ENCODE data around the gene SNAPC4.

The SNAPC4 gene

GRCh38 chr9:136394312-136395019, 5.5 kb downstream of the SNAPC4 start:
- H3K27me3 Mint-ChIP-seq (ENCODE audit: low read depth) = no peaks in the 10 kb centered on the region
- TF ChIP-seq CTCF (IDR thresholded peaks at IDR 0.05; ENCODE audit: unreplicated experiment in 3 of 3) = no peak
- H3K9me3 Mint-ChIP-seq = no peaks in the 10 kb centered on the region
- no peak overlapping the region for H3K27ac Mint-ChIP-seq
- H3K36me3 Mint-ChIP-seq (ENCODE audit: low read depth) = peaks cover 37% of the 10 kb centered on the region
- H3K4me3 Mint-ChIP-seq = no peak overlapping the region
- peaks cover 9% of the 10 kb centered on the region for H3K4me1 Mint-ChIP-seq

GRCh38 chr9:136393531-136393930, 6.4 kb downstream of the SNAPC4 start:
- no peaks in the 10 kb centered on the region for H3K27me3 Mint-ChIP-seq (ENCODE audit: low read depth)
- H3K4me3 Mint-ChIP-seq = no peak overlapping the region
- no peak overlapping the region for H3K27ac Mint-ChIP-seq
- no peak for TF ChIP-seq CTCF (IDR thresholded peaks at IDR 0.05; ENCODE audit: unreplicated experiment in 3 of 3)
- H3K36me3 Mint-ChIP-seq (ENCODE audit: low read depth) = peaks cover 42% of the 10 kb centered on the region
- H3K4me1 Mint-ChIP-seq = peaks cover under 1% of the 10 kb centered on the region
- H3K9me3 Mint-ChIP-seq = no peaks in the 10 kb centered on the region

- no peaks in the 10 kb centered on the region for H3K9me3 Mint-ChIP-seq
- no peak overlapping the region for H3K27ac Mint-ChIP-seq
- H3K4me3 Mint-ChIP-seq = no peak overlapping the region
- H3K4me1 Mint-ChIP-seq = no peaks in the 10 kb centered on the region
- TF ChIP-seq CTCF (IDR thresholded peaks at IDR 0.05; ENCODE audit: unreplicated experiment in 3 of 3) = no peak
- H3K36me3 Mint-ChIP-seq (ENCODE audit: low read depth) = peaks cover 46% of the 10 kb centered on the region
- H3K27me3 Mint-ChIP-seq (ENCODE audit: low read depth) = no peaks in the 10 kb centered on the region
Observed at GRCh38 chr9:136392538-136393449, 7.2 kb downstream of the SNAPC4 start.

GRCh38 chr9:136391737-136392537, 8.0 kb downstream of the SNAPC4 start:
- H3K4me3 Mint-ChIP-seq = no peak overlapping the region
- H3K4me1 Mint-ChIP-seq = no peaks in the 10 kb centered on the region
- H3K27ac Mint-ChIP-seq = no peak overlapping the region
- peaks cover 48% of the 10 kb centered on the region for H3K36me3 Mint-ChIP-seq (ENCODE audit: low read depth)
- no peaks in the 10 kb centered on the region for H3K9me3 Mint-ChIP-seq
- H3K27me3 Mint-ChIP-seq (ENCODE audit: low read depth) = no peaks in the 10 kb centered on the region
- TF ChIP-seq CTCF (IDR thresholded peaks at IDR 0.05; ENCODE audit: unreplicated experiment in 3 of 3) = no peak

GRCh38 chr9:136389396-136389795, 10.6 kb downstream of the SNAPC4 start:
- peaks cover 53% of the 10 kb centered on the region for H3K36me3 Mint-ChIP-seq (ENCODE audit: low read depth)
- H3K27me3 Mint-ChIP-seq (ENCODE audit: low read depth) = no peaks in the 10 kb centered on the region
- no peaks in the 10 kb centered on the region for H3K9me3 Mint-ChIP-seq
- no peak overlapping the region for H3K4me3 Mint-ChIP-seq
- no peaks in the 10 kb centered on the region for H3K4me1 Mint-ChIP-seq
- TF ChIP-seq CTCF (IDR thresholded peaks at IDR 0.05; ENCODE audit: unreplicated experiment in 3 of 3) = no peak
- no peak overlapping the region for H3K27ac Mint-ChIP-seq

Data from nephron (organoid).